Loucy (cell line): ENCODE results near the gene CSNK1G2.

Experiments used
- CTCF ChIP-seq: fragments of 200-600 bp; sonication (generic); conservative IDR thresholded peaks from 2 replicates; pipeline ENCODE4 v1.5.1; 2014; ENCODE audit warnings: mild to moderate bottlenecking, antibody characterized with exemption, low read length
- EZH2phosphoT487 ChIP-seq: fragments of 200-600 bp; IDR thresholded peaks from 2 replicates; pipeline ENCODE4 v1.6.1; 2018; ENCODE audit warnings: antibody characterized with exemption, mild to moderate bottlenecking, moderate library complexity, borderline replicate concordance

GRCh38 chr19:1953441-1954094 is 12.6 kb downstream of the CSNK1G2 start:
- no peak for TF ChIP-seq CTCF
- no peak for TF ChIP-seq EZH2phosphoT487
